ENCODE results near the gene RFNG.

RFNG gene

DNA sequence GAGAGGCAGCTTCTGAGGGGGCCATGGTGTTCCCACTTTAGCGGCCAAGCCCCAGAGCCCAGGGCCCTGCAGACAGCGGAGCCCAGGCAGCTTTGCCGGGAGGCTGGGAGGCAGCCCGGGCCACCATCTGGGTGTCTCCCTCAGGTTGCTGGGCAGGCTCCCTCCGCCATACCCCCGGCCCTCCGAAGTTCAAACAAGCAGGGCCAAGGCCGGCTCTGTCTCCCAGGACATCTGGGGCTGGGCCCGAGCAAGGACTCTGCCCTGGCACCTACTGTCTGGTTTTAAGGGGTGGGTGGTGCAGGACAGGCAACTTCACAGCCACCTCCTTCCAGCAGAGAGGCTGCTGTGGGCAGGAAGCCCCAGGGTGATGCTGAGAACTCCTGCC lies 11.4 kb upstream of the RFNG start:
- TF ChIP-seq POLR2A (IDR thresholded peaks at IDR 0.05; ENCODE audit: extremely low read depth, insufficient read length) (no peak), MYC (IDR thresholded peaks at IDR 0.05; ENCODE audit: low read depth, low read length) (no peak)
- TF ChIP-seq, protein P1, sequence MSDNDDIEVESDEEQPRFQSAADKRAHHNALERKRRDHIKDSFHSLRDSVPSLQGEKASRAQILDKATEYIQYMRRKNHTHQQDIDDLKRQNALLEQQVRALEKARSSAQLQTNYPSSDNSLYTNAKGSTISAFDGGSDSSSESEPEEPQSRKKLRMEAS (IDR thresholded peaks at IDR 0.05; ENCODE audit: low read depth, low read length) = no peak
- TF ChIP-seq, protein P2, sequence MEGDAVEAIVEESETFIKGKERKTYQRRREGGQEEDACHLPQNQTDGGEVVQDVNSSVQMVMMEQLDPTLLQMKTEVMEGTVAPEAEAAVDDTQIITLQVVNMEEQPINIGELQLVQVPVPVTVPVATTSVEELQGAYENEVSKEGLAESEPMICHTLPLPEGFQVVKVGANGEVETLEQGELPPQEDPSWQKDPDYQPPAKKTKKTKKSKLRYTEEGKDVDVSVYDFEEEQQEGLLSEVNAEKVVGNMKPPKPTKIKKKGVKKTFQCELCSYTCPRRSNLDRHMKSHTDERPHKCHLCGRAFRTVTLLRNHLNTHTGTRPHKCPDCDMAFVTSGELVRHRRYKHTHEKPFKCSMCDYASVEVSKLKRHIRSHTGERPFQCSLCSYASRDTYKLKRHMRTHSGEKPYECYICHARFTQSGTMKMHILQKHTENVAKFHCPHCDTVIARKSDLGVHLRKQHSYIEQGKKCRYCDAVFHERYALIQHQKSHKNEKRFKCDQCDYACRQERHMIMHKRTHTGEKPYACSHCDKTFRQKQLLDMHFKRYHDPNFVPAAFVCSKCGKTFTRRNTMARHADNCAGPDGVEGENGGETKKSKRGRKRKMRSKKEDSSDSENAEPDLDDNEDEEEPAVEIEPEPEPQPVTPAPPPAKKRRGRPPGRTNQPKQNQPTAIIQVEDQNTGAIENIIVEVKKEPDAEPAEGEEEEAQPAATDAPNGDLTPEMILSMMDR (IDR thresholded peaks at IDR 0.05; ENCODE audit: low read depth, low read length) = no peak
- no peak overlapping the region for H3K4me3 ChIP-seq (ENCODE audit: low read depth, low read length)
- no peak for DNase-seq (ENCODE audit: low read depth)

DNA sequence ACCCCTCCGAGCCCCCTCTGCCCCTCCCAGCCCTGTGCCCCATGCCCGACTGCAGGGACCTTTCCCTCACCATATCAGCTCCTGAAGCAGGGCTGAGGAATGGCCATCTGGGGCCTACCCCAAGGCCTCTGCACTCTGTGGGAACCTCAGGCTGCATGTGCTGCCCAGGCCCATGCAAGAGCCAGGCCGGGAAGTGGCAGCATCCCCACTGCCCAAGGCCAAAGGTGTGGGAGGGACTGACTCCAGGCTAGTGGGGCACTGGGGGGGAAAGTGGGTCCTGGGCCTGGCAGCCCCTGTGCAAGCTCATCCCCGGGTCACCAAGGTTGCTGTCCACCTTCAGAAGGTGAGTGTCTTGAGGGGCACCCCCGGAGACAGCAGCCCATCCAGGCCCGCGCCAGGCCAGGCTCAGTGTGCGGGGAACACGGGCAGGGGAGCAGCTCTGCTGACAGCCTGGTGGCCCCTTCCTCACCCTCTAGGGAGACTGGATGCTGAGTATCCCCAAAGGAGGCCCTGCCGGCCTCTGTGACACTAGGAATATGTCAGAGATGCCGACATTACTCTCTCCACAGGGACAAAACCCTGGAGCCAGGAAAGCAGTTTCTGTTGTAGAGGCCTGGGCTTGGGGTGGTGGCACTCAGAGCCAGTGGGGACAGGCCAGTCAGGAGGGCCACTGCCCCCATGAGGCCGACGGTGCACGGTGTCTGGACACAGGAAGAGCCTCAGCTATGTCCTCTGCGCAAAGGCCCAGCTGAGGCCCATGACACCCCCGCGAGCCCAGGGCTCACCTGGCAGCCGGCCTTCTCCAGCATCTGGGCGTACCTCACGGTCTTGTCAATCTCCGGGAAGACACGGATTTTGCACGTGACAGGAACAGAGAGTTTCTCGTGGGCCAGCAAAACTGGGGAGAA lies 10.7 kb upstream of the RFNG start:
- TF ChIP-seq, protein P2 (IDR thresholded peaks at IDR 0.05; ENCODE audit: low read depth, low read length) = no peak
- TF ChIP-seq MYC (IDR thresholded peaks at IDR 0.05; ENCODE audit: low read depth, low read length) (no peak), POLR2A (IDR thresholded peaks at IDR 0.05; ENCODE audit: extremely low read depth, insufficient read length) (no peak)
- TF ChIP-seq, protein P1 (IDR thresholded peaks at IDR 0.05; ENCODE audit: low read depth, low read length) = no peak
- H3K4me3 ChIP-seq (ENCODE audit: low read depth, low read length) = no peak overlapping the region
- no peak for DNase-seq (ENCODE audit: low read depth)

DNA sequence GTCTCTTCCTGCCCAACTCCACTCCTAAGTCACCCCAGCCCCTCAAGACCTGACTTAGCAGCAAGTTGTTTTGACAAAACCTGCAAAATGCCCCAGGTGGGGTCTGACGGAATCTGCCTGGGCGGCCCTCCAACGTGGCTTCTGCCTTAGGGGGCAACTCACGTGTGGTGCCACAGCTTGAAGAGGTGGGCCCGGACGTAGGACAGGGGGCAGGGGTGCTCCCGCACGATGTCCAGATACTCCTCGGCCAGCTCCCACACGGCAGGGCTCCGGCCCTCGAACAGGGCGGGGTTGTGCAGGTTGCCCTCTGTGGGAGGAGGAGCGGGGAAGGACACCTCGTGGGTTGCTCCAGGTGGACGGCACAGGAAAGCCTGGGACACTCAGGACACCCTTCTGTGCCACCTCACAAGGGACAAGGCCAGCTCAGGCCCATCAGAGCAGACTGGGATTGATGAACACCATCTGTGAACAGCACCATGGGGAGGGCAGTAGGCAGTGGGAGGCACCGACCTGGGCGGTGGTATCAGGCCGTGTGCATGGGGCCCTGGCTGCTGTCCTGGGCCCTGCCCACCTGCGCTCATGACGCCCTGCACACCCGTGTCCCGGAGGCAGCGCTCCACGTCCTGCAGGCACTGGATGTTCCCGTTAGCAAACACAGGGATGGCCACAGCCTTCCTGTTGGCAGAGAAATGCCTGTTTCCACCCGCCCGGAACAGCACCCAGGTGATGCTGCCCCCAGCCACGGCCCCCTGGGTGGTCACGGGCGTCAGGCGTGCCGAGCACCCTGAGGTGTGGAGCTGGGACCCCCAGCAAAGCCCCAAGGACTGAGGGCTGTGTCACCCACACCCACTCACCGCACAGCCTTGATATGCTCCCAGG lies 9.7 kb upstream of the RFNG start:
- TF ChIP-seq, protein P1 (IDR thresholded peaks at IDR 0.05; ENCODE audit: low read depth, low read length) = no peak
- TF ChIP-seq MYC (IDR thresholded peaks at IDR 0.05; ENCODE audit: low read depth, low read length) (no peak), POLR2A (IDR thresholded peaks at IDR 0.05; ENCODE audit: extremely low read depth, insufficient read length) (no peak)
- TF ChIP-seq, protein P2 (IDR thresholded peaks at IDR 0.05; ENCODE audit: low read depth, low read length) = no peak
- no peak overlapping the region for H3K4me3 ChIP-seq (ENCODE audit: low read depth, low read length)
- DNase-seq (ENCODE audit: low read depth) = no peak

DNA sequence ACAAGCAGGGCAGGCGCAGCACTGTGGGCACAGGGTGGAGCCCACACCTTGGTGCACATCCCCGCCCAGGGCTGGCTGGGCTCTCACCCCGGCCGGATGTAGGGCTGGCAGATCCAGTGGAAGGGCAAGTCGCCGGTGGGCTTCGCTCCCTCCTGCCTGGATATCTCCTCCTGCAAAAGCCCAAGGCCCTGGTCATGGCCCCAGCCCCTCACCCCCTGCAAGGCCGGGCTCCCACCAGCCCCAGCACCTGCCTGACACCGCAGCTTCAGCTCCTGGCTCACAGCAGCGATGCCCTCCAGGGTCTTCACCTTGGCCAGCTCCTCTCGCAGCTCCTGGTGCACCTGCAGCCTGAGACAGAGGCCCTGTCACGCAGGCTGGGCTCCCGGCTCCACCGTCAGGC lies 9.0 kb upstream of the RFNG start:
- no peak for DNase-seq (ENCODE audit: low read depth)
- no peak overlapping the region for H3K4me3 ChIP-seq (ENCODE audit: low read depth, low read length)
- no peak for TF ChIP-seq MYC (IDR thresholded peaks at IDR 0.05; ENCODE audit: low read depth, low read length)

DNA sequence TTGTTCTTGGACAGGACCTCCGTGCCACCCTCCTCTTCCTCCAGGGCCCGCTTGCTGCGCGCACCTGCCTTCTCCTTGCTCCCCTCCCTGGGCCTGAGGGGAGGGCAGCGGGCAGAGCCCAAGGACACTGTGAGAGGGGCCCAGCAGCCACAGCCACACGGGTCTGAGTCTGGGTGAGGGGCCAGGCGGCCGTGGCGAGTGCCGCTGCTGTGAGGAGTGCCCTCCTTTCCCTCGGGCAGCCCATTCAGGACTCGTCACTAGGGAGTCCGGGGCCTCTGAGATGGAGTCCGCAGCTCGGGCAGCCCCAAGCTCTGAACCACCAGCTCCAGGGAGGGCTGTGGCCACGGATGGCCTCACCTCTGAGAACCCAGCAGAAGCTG lies 8.4 kb upstream of the RFNG start:
- DNase-seq (ENCODE audit: low read depth) = no peak
- no peak overlapping the region for H3K4me3 ChIP-seq (ENCODE audit: low read depth, low read length)
- TF ChIP-seq, protein P2 (IDR thresholded peaks at IDR 0.05; ENCODE audit: low read depth, low read length) = no peak
- TF ChIP-seq, protein P1 (IDR thresholded peaks at IDR 0.05; ENCODE audit: low read depth, low read length) = no peak
- TF ChIP-seq MYC (IDR thresholded peaks at IDR 0.05; ENCODE audit: low read depth, low read length) (no peak), POLR2A (IDR thresholded peaks at IDR 0.05; ENCODE audit: extremely low read depth, insufficient read length) (no peak)

All from NB4 (cell line).